WTC11 (cell line): ENCODE data around the gene GIPC3. TPM values are rescaled to one million over a fixed set of nuclear protein-coding genes. Genes with fewer than 3 reads are reported as not detected.
A peak's percentile ranks its signal among the peaks of the same experiment; 100 is the strongest.
"Not testable (repeated sequence)": the region's sequence is repeated elsewhere in the genome, so short reads cannot be mapped to it uniquely, and the experiment has no call there.

ENCODE experiments used
- ATAC-seq: fragments of 200-7000 bp; cut with Tn5 transposase; 2 replicates; pipeline ENCODE4 v1.10.0; 2021; ENCODE audit warnings: mild to moderate bottlenecking, moderate library complexity
- CTCF ChIA-PET: fragments of 300-600 bp; sonication (Branson Sonifier 250); formaldehyde crosslinking; loops from one replicate; lab custom pipeline; 2021; ENCODE audit warnings: antibody characterized with exemption; lab: Charles Lee
- POLR2A ChIA-PET: fragments of 350-600 bp; sonication (Branson Sonifier 250); formaldehyde crosslinking; loops from one replicate; lab custom pipeline; 2021; ENCODE audit warnings: antibody characterized with exemption; lab: Charles Lee
- DNase-seq: peaks from one replicate; pipeline ENCODE4 v3.0.0; 2021; ENCODE audit warnings: low spot score
- H3K27ac Mint-ChIP-seq: 2 replicates; pipeline ENCODE4 v1.8.0; 2021; ENCODE audit warnings: mixed read lengths
- H3K27me3 Mint-ChIP-seq: 2 replicates; pipeline ENCODE4 v1.8.0; 2021; ENCODE audit warnings: low read depth, mild to moderate bottlenecking, moderate library complexity, mixed read lengths
- H3K36me3 Mint-ChIP-seq: 2 replicates; pipeline ENCODE4 v1.8.0; 2021; ENCODE audit warnings: mixed read lengths
- H3K4me1 Mint-ChIP-seq: 2 replicates; pipeline ENCODE4 v1.8.0; 2022; ENCODE audit warnings: mixed read lengths
- H3K4me3 Mint-ChIP-seq: 2 replicates; pipeline ENCODE4 v1.8.0; 2021; ENCODE audit warnings: mild to moderate bottlenecking, moderate library complexity, mixed read lengths
- H3K9me3 Mint-ChIP-seq: 2 replicates; pipeline ENCODE4 v1.8.0; 2021; ENCODE audit warnings: mixed read lengths
- AFF4 ChIP-seq: sonication (generic); formaldehyde crosslinking; IDR thresholded peaks from 2 replicates; pipeline ENCODE4 v1.8.1; 2023; ENCODE audit warnings: mild to moderate bottlenecking, missing genetic modification reagents, borderline replicate concordance
- CREM ChIP-seq: sonication (generic); formaldehyde crosslinking; IDR thresholded peaks from 2 replicates; pipeline ENCODE4 v1.8.1; 2022; ENCODE audit warnings: mild to moderate bottlenecking, missing genetic modification reagents, moderate library complexity
- E2F5 ChIP-seq: sonication (generic); formaldehyde crosslinking; IDR thresholded peaks from 2 replicates; pipeline ENCODE4 v1.8.1; 2022; ENCODE audit warnings: mild to moderate bottlenecking, moderate library complexity, missing genetic modification reagents
- EMX1 ChIP-seq: fragments of 250-450 bp; sonication (Bioruptor Pico); IDR thresholded peaks from 2 replicates; pipeline ENCODE4 v1.8.0; 2021; ENCODE audit warnings: mild to moderate bottlenecking
- MLX ChIP-seq: sonication (generic); formaldehyde crosslinking; IDR thresholded peaks from 2 replicates; pipeline ENCODE4 v1.8.1; 2023; ENCODE audit warnings: mild to moderate bottlenecking, missing genetic modification reagents, moderate library complexity
- NR2C2 ChIP-seq: sonication (generic); formaldehyde crosslinking; IDR thresholded peaks from 2 replicates; pipeline ENCODE4 v1.8.0; 2022; ENCODE audit warnings: mild to moderate bottlenecking, missing genetic modification reagents
- SMAD3 ChIP-seq: sonication (generic); formaldehyde crosslinking; IDR thresholded peaks from 2 replicates; pipeline ENCODE4 v1.8.0; 2022; ENCODE audit warnings: missing genetic modification reagents, mild to moderate bottlenecking, borderline replicate concordance
- ZMAT4 ChIP-seq: fragments of 250-450 bp; sonication (Bioruptor Pico); IDR thresholded peaks from 2 replicates; pipeline ENCODE4 v1.9.0; 2021; ENCODE audit warnings: mild to moderate bottlenecking
- ZNF219 ChIP-seq: sonication (generic); formaldehyde crosslinking; IDR thresholded peaks from 2 replicates; pipeline ENCODE4 v1.8.0; 2023; ENCODE audit warnings: missing genetic modification reagents, mild to moderate bottlenecking, borderline replicate concordance
- ZNF317 ChIP-seq: sonication (generic); formaldehyde crosslinking; IDR thresholded peaks from 2 replicates; pipeline ENCODE4 v1.8.1; 2023; ENCODE audit warnings: low read depth, mild to moderate bottlenecking, moderate library complexity, missing genetic modification reagents, borderline replicate concordance
- total RNA-seq: library from RNA; stranded (reverse); gene quantifications from 3 replicates; pipeline ENCODE4 v1.2.3, GENCODE V29; 2021
- TF ChIP-seq, protein P1 (sequence below): sonication (generic); formaldehyde crosslinking; conservative IDR thresholded peaks from 2 replicates; pipeline ENCODE4 v1.8.1; 2022; ENCODE audit warnings: mild to moderate bottlenecking, missing genetic modification reagents

Gene GIPC3
- total RNA-seq, 1 experiment from 2014 or later = 1.0 TPM

- no peak for TF ChIP-seq NR2C2
- no peak for TF ChIP-seq E2F5 (CRISPR knock-in tag)
- TF ChIP-seq ZMAT4 (CRISPR knock-in tag) = no peak
- no peak for TF ChIP-seq EMX1 (CRISPR knock-in tag)
- no peak for TF ChIP-seq SMAD3 (CRISPR knock-in tag)
- no peak for TF ChIP-seq MLX (CRISPR knock-in tag)
- TF ChIP-seq AFF4 (CRISPR knock-in tag) = no peak
- TF ChIP-seq, protein P1, sequence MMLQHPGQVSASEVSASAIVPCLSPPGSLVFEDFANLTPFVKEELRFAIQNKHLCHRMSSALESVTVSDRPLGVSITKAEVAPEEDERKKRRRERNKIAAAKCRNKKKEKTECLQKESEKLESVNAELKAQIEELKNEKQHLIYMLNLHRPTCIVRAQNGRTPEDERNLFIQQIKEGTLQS (CRISPR knock-in tag) = no peak
- no peak for TF ChIP-seq ZNF317
- no peak for TF ChIP-seq ZNF219 (CRISPR knock-in tag)
- no peak for TF ChIP-seq CREM
Observed at GRCh38 chr19:3580156-3580934, 4.9 kb upstream of the GIPC3 start (continued).

- H3K27ac Mint-ChIP-seq, H3K9me3 Mint-ChIP-seq, H3K36me3 Mint-ChIP-seq, H3K4me1 Mint-ChIP-seq, H3K4me3 Mint-ChIP-seq, POLR2A ChIA-PET, DNase-seq, ATAC-seq: not testable (repeated sequence)
- H3K27me3 Mint-ChIP-seq = peaks cover 60% of the 10 kb centered on the region
- CTCF ChIA-PET = interaction anchor here (0.5 to 1.6 kb wide), 2 partner anchors 8 to 1821 kb away, joined by 3 to 6 read pairs; no protein-coding TSS in a partner anchor
Observed at GRCh38 chr19:3581792-3582191, 3.5 kb upstream of the GIPC3 start.

DNA sequence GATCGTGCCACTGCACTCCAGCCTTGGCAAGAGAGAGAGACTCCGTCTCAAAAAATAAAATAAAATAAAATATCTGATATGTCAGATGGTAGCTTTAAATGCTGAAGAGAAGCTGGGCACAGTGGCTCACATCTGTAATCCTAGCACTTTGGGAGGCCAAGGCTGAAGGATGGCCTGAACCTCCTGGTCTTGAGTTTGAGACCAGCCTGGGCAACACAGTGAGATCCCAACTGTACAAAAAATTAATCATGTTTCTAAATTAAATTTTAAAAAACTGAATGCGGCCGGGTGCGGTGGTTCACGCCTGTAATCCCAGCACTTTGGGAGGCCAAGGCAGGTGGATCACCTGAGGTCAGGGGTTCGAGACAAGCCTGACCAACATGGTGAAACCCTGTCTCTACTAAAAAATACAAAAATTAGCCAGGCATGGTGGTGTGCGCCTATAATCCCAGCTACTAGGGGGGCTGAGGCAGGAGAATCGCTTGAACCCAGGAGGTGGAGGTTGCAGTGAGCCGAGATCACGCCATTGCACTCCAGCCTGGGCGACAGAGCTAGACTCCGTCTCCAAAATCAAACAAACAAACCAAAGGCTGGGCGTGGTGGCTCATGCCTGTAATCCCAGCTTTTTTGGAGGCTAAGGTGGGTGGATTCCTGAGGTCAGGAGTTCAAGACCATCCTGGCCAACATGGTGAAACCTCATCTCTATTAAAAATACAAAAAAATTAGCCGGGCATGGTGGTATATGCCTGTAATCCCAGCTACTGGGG is 1.1 kb upstream of the GIPC3 start:
- ATAC-seq, H3K9me3 Mint-ChIP-seq, H3K27ac Mint-ChIP-seq, H3K4me1 Mint-ChIP-seq, DNase-seq, H3K36me3 Mint-ChIP-seq: not testable (repeated sequence)
- Mint-ChIP-seq H3K4me3 (0 out of 2 replicates have a peak overlapping the region, but pooled peaks have one; percentile 14), H3K27me3 (peaks cover 65% of the 10 kb centered on the region)
- CTCF ChIA-PET = interaction anchor here (1.2 to 3.8 kb wide), 7 partner anchors 7 to 70 kb away, joined by 3 to 44 read pairs (median 5); no protein-coding TSS in a partner anchor
- POLR2A ChIA-PET = interaction anchor here (0.6 kb wide), 1 partner anchor 115 kb away, joined by 3 read pairs; no protein-coding TSS in a partner anchor
